AG08396 (cell line): ENCODE results near the gene KISS1R.
"Not testable (repeated sequence)": the region's sequence is repeated elsewhere in the genome, so short reads cannot be mapped to it uniquely, and the experiment has no call there.

ENCODE experiments used
- DNase-seq: peaks from one replicate; pipeline ENCODE4 v3.0.0; 2012; ENCODE audit warnings: low spot score, mixed read lengths

The KISS1R gene

GRCh38 chr19:917323-918151, at the start of gene KISS1R:
Gene KISS1R, plus strand, starts transcription at chr19:917333. Its CDS starts 170 bp downstream, at chr19:917503.
- DNase-seq, result peak; percentile 59

DNA sequence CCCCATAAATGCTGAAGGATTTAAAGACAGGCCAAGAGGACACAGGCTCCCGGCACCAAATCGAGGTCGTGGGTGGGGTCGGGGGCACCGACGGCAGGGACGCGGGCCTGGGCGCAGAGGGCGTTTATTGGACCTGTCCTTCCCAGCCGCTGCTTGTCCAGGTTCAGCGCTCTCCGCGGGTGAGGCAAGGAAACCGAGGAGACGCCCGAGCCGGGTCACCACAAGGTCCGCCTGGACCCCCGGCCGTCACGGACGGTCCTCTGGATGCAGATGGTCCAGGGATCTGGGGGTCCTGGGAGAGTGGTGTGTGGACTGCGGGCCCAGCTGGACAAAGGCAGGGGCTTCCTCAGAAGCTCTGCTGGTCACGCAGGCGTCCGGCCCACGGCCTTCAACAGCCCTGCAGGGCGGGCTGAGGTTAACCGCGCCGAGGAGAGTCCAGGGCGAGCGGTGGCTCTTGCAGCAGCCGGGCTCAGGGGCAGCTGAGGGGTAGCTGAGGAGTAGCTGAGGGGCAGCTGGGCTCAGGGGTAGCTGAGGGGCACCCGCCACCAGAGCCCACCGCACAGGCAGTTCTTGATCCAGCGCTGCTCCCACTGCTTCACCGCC, 49.2 kb upstream of the KISS1R start:
- no peak for DNase-seq

DNA sequence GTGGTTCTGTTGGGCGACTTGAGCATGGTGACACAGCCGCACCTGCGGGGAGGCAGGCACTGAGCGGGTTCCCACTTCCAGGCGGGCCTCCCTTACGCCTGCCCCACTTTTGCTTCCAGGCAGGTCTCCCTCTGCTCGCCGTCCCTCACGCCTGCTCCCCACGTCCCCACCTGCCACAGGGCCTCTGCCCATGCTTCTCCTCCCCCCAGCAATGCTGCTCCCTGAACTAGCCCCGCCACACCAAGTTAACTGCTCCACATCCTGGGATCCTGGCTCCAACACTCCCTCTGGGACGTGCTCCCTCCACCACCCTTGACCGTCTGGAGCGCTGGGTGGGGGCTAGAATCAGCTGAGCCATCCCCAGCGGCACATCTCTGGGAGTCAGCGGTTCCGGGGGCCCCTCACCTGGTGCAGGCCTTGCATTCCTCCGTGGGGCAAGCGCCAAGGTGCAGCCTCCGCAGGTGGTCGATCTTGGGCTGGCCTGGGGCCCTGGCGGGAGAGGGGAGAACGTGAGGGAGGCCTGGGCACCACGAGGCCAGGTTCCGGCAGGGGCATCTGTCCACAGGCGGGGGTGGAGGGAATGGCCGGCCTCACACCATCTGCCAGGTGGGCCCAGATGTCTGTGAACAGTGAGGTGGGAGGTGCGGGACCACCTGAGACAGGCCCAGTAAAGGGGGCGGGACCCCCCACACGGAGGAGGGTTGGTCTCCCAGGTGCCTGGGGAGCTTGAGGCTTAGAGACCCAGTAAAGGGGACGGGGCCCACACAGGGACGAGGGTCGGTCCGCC, 48.5 kb upstream of the KISS1R start:
- DNase-seq, result no peak

DNA sequence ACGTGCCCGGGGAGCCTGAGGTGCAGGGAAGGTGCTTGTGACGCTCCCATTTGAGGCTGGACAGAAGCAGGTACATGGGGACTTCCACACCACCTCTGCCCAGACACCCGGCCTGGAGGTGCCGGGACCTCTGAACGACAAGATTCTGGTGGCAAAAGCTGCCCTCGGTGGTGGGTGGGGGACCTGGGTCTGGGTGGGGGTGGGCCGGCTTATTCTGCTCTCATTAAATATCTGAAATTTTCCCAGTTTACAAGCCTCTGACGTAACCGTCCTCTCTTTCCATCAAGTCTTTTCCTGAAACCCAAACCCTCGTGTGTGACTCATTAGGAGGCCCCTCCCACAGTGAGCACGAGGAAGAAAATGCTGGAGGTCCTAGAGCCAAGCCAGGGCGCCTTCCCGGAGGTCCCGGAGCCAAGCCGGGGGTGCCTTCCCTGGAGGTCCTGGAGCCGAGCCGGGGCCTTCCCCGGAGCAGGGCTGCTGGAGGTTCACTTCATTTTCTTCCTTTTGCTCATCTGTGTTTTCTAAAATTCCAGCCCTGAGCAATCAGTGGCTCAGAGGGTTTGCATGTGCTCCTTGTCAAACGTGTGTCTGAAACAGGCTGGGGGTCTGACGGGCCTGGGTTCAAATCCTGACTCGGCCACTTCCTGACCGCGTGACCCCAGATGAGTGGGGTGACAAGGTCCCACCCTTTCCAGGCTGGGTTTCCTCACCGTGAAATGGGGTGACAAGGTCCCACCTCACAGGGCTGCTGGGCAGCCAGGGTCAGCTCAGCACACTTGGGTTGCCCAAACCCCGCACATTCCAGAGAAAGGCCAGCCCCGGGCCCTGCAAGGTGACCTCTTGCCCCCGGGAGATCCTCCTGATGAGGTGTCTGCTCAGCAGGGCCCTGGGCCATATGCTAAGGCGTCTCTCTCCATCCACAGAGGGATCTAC, 47.6 kb upstream of the KISS1R start:
- DNase-seq, result peak; percentile 92

GRCh38 chr19:870314-870713, 46.8 kb upstream of the KISS1R start:
- no peak for DNase-seq

DNA sequence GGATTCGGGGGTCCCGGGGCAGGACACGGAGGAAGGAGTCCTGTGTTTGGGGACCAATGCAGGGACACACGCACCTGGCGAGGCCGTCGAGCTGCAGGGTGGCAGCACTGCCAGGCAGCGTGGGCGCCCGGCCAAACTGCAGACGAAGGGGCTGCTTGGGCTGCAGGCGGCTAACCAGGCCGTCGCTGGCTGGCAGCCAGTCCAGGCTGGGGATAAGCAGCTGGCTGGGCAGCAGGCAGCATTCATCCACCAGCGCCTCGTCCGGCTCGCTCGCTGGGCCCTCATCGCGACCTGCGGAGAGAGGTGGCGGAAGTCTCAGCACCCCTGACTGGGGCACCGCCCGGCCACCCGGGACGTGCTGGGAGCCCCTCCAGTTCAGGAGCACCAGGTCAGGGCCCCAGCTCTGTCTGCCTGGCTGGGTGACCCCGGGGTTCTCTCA, 46.2 kb upstream of the KISS1R start:
- no peak for DNase-seq

- DNase-seq, result peak; percentile 67
These were observed 45.5 kb upstream of the KISS1R start for GRCh38 chr19:871446-872265.

GRCh38 chr19:872266-872951, 44.7 kb upstream of the KISS1R start:
- peak; percentile 84 for DNase-seq

- DNase-seq, result peak; percentile 58
These were observed 44.0 kb upstream of the KISS1R start for GRCh38 chr19:873084-873483.

DNA sequence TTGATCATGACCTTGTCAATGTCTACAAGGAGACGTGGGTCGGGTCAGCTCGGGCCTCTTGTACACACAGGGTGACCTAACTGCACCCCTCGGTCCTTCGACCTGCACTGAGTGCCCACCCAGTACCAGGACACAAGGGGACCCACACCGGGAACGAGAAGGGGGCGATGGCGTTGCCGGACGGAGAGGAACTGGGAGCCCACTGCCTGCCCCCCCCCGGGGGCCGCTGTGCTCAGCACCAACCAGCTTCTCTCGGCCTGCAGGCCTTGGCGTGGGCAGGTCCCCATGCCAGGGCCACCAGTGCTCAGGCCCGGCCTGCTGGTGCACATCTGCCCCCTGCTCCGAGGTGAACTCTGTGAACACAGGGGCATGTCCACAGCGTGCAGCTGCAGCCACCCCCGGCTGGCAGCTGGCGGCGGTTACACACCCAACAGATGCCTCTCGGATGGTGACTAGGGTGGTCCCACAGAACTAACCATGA, 43.5 kb upstream of the KISS1R start:
- DNase-seq, result no peak

DNA sequence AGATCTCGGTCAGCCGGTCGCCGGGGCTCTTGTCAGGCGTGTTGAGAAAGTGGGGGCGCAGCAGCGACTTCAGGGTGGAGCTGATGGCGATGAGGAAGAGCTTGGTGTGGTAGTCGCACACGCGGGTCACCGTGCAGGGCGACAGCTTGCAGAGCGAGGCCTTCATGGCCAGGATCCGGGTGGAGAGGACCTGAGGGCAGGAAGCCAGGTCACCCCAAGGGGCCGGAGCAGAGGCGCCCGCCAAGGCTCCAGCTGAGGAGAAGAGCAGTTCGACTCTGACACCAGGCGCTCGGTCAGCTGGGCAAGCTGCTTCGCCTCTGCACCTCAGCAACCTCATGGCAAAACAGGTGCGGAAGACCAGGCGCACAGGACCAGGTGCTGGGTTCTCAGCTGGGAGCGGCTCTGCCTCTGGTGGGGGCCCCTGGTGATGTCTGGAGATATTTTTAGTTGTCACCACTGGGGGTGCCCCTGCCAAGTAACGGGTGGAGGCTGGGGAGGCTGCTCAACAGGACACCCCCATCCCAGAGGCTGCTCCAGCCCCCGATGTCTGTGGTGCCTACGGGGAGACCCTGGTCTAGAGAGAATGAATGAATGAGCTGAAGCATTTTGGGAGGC, 41.8 kb upstream of the KISS1R start:
- DNase-seq, result no peak

DNA sequence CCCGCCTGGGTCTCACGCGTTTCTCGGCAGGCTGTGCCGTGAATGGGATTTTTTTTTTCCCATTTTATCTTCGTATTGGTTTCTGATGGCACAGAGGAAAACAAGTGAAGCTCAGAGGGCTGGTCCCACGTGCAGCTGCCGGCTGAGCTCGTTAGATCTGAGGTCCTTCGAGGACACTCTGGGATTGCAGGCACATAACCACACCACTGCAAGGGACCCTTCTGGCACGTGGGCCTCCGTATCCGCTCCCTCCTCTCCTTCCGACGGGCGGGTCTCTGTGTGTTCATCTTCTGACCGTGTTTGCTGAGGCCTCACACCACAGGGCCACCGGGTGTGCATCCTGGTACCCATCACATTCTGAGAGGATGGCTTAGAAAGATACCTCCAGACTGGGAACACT, 41.0 kb upstream of the KISS1R start:
- DNase-seq, result no peak

DNA sequence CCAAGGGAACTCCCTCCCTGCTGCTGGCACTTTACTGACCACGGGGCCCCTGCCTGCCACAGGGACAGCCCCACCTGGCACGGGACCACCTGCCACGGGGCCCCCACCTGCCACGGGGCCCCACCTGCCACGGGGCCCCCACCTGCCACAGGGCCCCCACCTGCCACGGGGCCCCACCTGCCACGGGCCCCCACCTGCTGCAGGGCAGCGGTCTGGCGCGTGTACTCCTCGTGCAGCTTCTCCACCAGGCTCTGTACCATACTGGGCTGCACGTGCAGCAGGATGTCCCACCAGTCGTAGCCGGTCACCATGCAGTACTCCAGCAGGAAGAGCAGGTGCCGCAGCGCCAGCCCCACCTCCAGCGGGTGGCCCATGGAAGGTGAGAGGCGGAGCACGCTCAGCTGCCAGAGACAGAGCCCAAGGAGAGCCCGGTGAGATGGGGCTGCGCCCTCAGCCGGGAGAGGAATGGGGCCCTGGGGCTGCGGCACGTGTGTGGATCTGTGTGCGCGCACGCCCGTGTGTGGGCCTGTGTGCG, 40.3 kb upstream of the KISS1R start:
- no peak for DNase-seq

GRCh38 chr19:877992-878660, 39.0 kb upstream of the KISS1R start:
- DNase-seq, result not testable (repeated sequence)

- not testable (repeated sequence) for DNase-seq
These were observed 38.2 kb upstream of the KISS1R start for GRCh38 chr19:878751-879561.

DNA sequence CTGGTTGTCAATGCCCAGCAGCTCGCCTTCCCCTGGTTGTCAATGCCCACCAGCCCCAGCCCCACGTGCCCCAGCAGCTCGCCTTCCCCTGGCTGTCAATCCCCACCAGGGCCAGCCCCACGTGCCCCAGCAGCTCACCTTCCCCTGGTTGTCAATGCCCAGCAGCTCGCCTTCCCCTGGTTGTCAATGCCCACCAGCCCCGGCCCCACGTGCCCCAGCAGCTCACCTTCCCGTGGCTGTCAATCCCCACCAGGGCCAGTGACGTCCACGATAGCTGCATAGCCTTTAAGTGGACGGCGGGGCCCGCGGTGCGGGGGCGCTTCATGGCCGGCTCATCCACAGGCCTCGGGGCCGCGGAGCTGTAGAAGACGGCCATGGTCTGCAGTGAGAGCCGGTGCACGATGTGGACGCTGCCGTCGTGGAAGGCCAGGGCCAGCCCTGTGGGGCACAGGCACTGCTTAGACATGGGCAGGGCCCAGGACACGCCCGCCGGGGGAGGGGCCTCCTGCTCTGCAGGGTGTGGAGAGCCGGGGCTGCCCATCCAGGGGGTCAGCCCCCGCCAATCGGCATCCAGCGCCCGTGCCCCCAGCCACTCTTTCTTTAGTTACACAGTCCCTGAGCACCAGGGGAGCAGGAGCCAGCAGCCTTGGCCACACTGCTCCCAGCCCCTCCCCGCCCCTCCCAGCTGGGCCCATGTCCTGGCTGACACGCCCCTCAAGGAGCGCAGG, 37.3 kb upstream of the KISS1R start:
- no peak for DNase-seq
